Smooth muscle cell (in vitro differentiated cells): Measurements from ENCODE around the gene IRF7. TPM values are rescaled to one million over a fixed set of nuclear protein-coding genes. Genes with fewer than 3 reads are reported as not detected.

ENCODE experiments used
- DNase-seq: peaks from one replicate; lab custom pipeline; 2025; ENCODE audit not compliant: unreplicated experiment; lab: John Stamatoyannopoulos, UW
- H2AFZ ChIP-seq: fragments of 200-600 bp; sonication (generic); 2 replicates; pipeline ENCODE4 v1.6.0; 2016; ENCODE audit warnings: antibody characterized with exemption, low read depth, mild to moderate bottlenecking
- H3F3A ChIP-seq: fragments of 200-600 bp; sonication (generic); 2 replicates; pipeline ENCODE4 v1.6.0; 2017; ENCODE audit warnings: antibody characterized with exemption, low read depth
- H3K27ac ChIP-seq: fragments of 200-600 bp; sonication (generic); 2 replicates; pipeline ENCODE4 v1.5.1; 2016; ENCODE audit warnings: low read depth, mild to moderate bottlenecking
- H3K27me3 ChIP-seq: fragments of 200-600 bp; sonication (generic); 2 replicates; pipeline ENCODE4 v1.6.1; 2016; ENCODE audit warnings: low read depth, mild to moderate bottlenecking
- H3K36me3 ChIP-seq: fragments of 200-600 bp; sonication (generic); 2 replicates; pipeline ENCODE4 v1.5.1; 2016; ENCODE audit warnings: low read depth
- H3K4me1 ChIP-seq: fragments of 200-600 bp; sonication (generic); 2 replicates; pipeline ENCODE4 v1.5.1; 2016; ENCODE audit warnings: low read depth
- H3K4me2 ChIP-seq: fragments of 200-600 bp; sonication (generic); 2 replicates; pipeline ENCODE4 v1.6.0; 2016; ENCODE audit warnings: mild to moderate bottlenecking
- H3K4me3 ChIP-seq: fragments of 200-600 bp; sonication (generic); 2 replicates; pipeline ENCODE4 v1.5.1; 2016; ENCODE audit warnings: mild to moderate bottlenecking
- H3K79me2 ChIP-seq: fragments of 200-600 bp; sonication (generic); 2 replicates; pipeline ENCODE4 v1.6.0; 2016; ENCODE audit warnings: low read depth, mild to moderate bottlenecking
- H3K9ac ChIP-seq: fragments of 200-600 bp; sonication (generic); 2 replicates; pipeline ENCODE4 v1.6.0; 2016; ENCODE audit warnings: low read depth
- H3K9me3 ChIP-seq: fragments of 200-600 bp; sonication (generic); replicated peaks from 2 replicates; pipeline ENCODE4 v1.5.1; 2016; ENCODE audit warnings: low read depth
- H4K20me1 ChIP-seq: fragments of 200-600 bp; sonication (generic); 2 replicates; pipeline ENCODE4 v1.6.0; 2016; ENCODE audit warnings: low read depth
- WGBS: methylation state at CpG from one replicate; pipeline ENCODE4 v1.1.7; 2016; ENCODE audit warnings: low lambda C conversion rate; 5-methylcytosine and 5-hydroxymethylcytosine counted together
- polyA plus RNA-seq: library from polyadenylated mRNA; unstranded; fragments of >200 nt; fragmentation: Nextera tagmentation; extraction: Ambion mirVana; gene quantifications from 2 replicates; pipeline ENCODE4 v1.2.1, GENCODE V29; 2016
- total RNA-seq: library from RNA; depleted of rRNA; stranded (reverse); fragments of >200 nt; gene quantifications from 2 replicates; pipeline ENCODE4 v1.2.3, GENCODE V29; 2014
- TF ChIP-seq, protein P1 (sequence below): fragments of 200-600 bp; sonication (generic); IDR thresholded peaks from 2 replicates; pipeline ENCODE4 v1.5.1; 2017; ENCODE audit warnings: borderline replicate concordance, mild to moderate bottlenecking, antibody characterized with exemption; ENCODE audit not compliant: insufficient read depth, poor library complexity, severe bottlenecking

The IRF7 gene
- total and polyA plus RNA-seq, 2 experiments from 2014 or later: 7.1 to 14.3 TPM

GRCh38 chr11:592918-593317 is 22.8 kb downstream of the IRF7 start:
- Histone ChIP-seq H4K20me1 (peaks cover 85% of the 10 kb centered on the region), H3K4me2 (no peak overlapping the region), H3F3A (no peaks in the 10 kb centered on the region), H3K9ac (no peak overlapping the region), H3K79me2 (peaks cover 48% of the 10 kb centered on the region), H3K27ac (no peak overlapping the region), H3K9me3 (no peaks in the 10 kb centered on the region), H3K4me1 (no peaks in the 10 kb centered on the region), H3K27me3 (no peaks in the 10 kb centered on the region), H3K36me3 (peaks cover 6% of the 10 kb centered on the region), H2AFZ (no peak overlapping the region), H3K4me3 (no peak overlapping the region)
- DNase-seq: no peak
- TF ChIP-seq, protein P1, sequence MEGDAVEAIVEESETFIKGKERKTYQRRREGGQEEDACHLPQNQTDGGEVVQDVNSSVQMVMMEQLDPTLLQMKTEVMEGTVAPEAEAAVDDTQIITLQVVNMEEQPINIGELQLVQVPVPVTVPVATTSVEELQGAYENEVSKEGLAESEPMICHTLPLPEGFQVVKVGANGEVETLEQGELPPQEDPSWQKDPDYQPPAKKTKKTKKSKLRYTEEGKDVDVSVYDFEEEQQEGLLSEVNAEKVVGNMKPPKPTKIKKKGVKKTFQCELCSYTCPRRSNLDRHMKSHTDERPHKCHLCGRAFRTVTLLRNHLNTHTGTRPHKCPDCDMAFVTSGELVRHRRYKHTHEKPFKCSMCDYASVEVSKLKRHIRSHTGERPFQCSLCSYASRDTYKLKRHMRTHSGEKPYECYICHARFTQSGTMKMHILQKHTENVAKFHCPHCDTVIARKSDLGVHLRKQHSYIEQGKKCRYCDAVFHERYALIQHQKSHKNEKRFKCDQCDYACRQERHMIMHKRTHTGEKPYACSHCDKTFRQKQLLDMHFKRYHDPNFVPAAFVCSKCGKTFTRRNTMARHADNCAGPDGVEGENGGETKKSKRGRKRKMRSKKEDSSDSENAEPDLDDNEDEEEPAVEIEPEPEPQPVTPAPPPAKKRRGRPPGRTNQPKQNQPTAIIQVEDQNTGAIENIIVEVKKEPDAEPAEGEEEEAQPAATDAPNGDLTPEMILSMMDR: no peak
- WGBS: 98% methylated on average over 10 of the region's 10 CpGs

GRCh38 chr11:592501-592900 is 23.2 kb downstream of the IRF7 start:
- Histone ChIP-seq H3K4me1 (no peaks in the 10 kb centered on the region), H3K36me3 (peaks cover 6% of the 10 kb centered on the region), H3K27me3 (no peaks in the 10 kb centered on the region), H3K9ac (no peak overlapping the region), H3K79me2 (peaks cover 48% of the 10 kb centered on the region), H3K4me3 (no peak overlapping the region), H3K4me2 (no peak overlapping the region), H3F3A (no peaks in the 10 kb centered on the region), H3K27ac (no peak overlapping the region), H4K20me1 (peaks cover 85% of the 10 kb centered on the region), H2AFZ (no peak overlapping the region), H3K9me3 (no peaks in the 10 kb centered on the region)
- TF ChIP-seq, protein P1: no peak
- DNase-seq: no peak
- 99% methylated on average over 22 of the region's 22 CpGs for WGBS

DNA sequence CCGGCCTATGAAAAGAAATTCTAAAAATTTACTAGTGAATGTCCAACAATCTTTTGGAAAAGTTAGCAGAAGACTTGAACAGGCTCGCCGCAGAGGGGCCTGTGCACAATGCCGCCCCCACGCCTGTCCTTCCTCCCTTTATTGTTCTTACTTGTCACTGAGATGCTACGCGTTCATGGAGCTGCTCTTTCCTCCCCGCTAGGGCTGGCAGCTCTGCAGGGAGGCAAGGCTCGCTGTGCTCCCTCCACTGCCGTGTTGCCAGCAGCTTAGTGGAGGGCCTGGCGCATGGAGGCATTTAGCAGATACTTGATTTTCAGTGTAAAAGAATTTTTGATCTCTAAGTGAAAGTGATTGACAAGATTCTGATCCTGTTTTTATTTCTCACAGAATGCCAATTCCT is 24.8 kb downstream of the IRF7 start:
- Histone ChIP-seq H3K27ac (no peak overlapping the region), H3K36me3 (peaks cover 6% of the 10 kb centered on the region), H3K4me2 (no peak overlapping the region), H3K27me3 (no peaks in the 10 kb centered on the region), H3K9ac (no peak overlapping the region), H3K79me2 (peaks cover 42% of the 10 kb centered on the region), H3K9me3 (no peaks in the 10 kb centered on the region), H4K20me1 (peaks cover 86% of the 10 kb centered on the region), H2AFZ (no peak overlapping the region), H3F3A (no peaks in the 10 kb centered on the region), H3K4me3 (no peak overlapping the region), H3K4me1 (no peaks in the 10 kb centered on the region)
- DNase-seq: no peak
- WGBS: 92% methylated on average over 11 of the region's 11 CpGs
- TF ChIP-seq, protein P1: no peak

GRCh38 chr11:589798-590197 is 26.0 kb downstream of the IRF7 start:
- 99% methylated on average over 23 of the region's 26 CpGs for WGBS
- Histone ChIP-seq H3F3A (no peaks in the 10 kb centered on the region), H3K4me1 (no peaks in the 10 kb centered on the region), H3K27me3 (no peaks in the 10 kb centered on the region), H3K9me3 (no peaks in the 10 kb centered on the region), H4K20me1 (peaks cover 89% of the 10 kb centered on the region), H3K27ac (no peak overlapping the region), H3K4me3 (no peak overlapping the region), H3K9ac (no peak overlapping the region), H2AFZ (no peak overlapping the region), H3K79me2 (peaks cover 37% of the 10 kb centered on the region), H3K36me3 (peaks cover 6% of the 10 kb centered on the region), H3K4me2 (no peak overlapping the region)
- DNase-seq: no peak
- TF ChIP-seq, protein P1: no peak
